DMS114 treated with DMSO at 0.1 percent for 48 hours (cell line): Measurements from ENCODE around the gene LBHD2.

ENCODE experiments used
- DNase-seq: peaks from one replicate; lab custom pipeline; 2025; ENCODE audit not compliant: unreplicated experiment; lab: John Stamatoyannopoulos, UW

The LBHD2 gene

GRCh38 chr14:103090481-103091020, 6.5 kb downstream of the LBHD2 start:
- no peak for DNase-seq

DNA sequence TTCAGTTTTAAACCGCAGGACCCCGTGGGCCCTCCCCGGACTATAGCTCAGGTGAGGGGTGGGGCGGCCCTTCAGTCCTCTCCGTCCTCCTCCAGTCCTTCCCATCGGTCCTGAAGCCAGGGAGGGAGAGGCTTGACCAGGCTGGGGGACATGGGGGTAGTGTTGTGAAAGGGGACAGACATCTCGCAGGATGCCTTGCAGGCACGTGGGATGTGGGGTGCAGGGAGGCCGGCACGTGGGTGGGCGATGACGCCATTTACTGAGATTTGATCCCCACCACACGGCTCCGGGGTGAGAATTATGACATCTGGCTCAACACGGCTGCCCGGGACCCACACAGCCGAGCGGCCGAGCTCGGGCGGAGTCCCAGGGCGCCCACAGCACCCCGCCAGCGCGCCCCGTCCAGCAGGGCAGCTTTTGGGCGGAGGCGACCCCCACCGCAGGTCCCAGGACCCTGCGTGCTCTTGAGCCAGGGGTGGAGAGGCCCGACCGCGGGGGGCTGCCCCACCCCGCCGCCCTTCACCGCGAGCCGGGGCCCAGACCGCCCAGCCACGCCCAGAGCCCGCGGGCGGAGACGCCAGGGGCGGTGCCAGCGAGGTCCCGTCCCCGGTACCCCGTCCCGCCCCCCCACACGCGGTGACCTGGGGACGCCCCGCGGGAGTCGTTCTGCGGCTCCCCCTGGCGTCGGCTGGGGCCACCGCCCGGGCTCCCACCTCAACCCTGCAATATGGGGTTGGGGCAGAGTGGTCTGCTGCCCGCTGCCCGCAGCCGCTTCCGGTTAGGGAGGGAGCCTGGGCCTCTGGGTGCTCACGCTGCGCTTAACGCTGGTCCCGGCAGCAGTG, 7.3 kb downstream of the LBHD2 start:
- no peak for DNase-seq

GRCh38 chr14:103091883-103092222, 7.8 kb downstream of the LBHD2 start:
- no peak for DNase-seq

DNA sequence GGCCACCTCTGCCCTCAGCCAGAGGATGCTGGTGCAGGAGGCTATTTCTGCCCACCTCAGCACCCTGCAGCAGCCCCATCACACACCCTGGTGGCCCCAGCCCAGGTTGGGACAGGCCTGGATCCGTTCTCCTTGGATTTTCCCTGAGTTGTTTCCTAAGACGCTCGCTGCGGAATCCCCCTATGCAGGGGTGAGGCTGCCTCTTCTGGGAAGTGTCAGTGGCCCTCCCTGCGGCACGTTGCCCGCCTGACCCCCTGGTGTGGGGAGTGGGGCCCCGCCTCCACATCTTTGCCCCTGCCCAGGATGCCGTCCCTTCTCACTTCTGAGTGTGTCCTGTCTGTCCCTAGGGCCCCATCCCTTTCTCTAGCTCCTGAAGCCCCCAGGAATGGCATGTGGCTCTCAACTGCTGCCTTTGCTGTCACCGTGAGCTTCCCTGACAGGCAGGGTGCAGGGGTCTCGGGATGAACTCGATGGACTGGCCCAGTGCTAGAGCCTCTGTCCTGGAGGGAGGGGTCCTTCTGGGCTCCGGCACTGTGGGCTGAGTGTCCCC, 9.9 kb downstream of the LBHD2 start:
- DNase-seq = no peak

DNA sequence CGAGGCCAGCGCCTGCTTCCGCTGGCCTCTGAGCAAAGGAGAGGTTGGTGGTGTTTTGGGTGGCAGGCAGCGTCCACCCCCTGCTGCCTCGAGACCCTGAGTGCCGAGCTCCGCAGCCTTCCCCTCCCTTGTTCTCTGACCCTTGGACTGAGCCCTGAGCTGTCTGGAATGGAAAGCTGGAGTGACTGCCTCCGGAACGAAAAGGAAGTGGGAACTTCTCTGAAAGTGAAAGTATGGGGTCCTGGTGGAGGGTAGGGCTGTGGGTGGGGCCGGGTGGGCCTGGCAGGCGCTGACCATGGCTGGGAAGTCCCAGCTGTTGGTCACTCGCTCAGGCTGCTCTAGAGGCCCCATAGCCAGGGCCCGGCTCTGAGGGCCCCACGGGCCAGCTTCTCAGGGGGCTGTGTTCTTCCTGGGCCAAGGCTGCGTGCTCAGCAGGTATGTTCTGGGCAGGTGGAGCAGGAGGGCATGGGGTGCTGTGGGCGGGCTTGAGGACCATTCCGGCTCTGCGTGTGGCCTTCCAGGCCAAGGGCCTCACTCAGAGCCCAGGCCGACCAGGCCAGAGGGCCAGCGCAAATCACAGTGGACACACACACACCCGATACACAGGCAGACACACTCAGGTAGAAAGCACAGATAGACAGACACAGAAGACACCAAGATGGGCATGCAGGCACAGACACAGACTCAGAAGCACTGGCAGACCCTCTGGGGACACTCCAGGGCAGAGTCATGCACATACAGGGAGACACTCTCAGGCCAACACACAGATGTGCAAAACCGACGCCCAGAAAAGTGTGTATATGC, 10.6 kb downstream of the LBHD2 start, which contains the start of gene EXOC3L4:
TSS of gene EXOC3L4 (plus strand) at position 320 of the 804 bp plus-strand sequence. CDS start 5,495 bp downstream, outside the sequence.
- DNase-seq = no peak

GRCh38 chr14:103095210-103095778, 11.3 kb downstream of the LBHD2 start:
- no peak for DNase-seq

DNA sequence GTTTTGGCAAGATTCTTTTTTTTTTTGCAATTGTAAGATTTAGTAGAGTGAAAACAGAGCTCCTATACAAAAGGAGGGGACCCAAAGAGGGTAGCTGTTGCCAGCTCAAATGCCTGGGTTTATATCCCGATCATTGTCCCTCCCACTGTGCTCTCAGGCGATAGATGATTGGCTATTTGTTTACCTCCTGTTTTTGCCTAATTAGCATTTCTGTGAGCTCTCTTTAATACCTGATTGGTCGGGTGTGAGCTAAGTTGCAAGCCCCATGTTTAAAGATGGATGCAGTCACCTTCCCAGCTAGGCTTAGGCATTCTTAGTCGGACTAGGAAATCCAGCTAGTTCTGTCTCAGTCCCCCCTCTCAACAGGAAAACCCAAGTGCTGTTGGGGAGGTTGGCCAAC, 12.4 kb downstream of the LBHD2 start:
- DNase-seq = no peak

GRCh38 chr14:103097244-103097993, 13.4 kb downstream of the LBHD2 start:
- DNase-seq = no peak

- DNase-seq = no peak
Measured at GRCh38 chr14:103097994-103098957, 14.3 kb downstream of the LBHD2 start.

- no peak for DNase-seq
Measured at GRCh38 chr14:103099081-103099732, 15.2 kb downstream of the LBHD2 start.

GRCh38 chr14:103099733-103100280, 15.8 kb downstream of the LBHD2 start:
- DNase-seq = no peak

DNA sequence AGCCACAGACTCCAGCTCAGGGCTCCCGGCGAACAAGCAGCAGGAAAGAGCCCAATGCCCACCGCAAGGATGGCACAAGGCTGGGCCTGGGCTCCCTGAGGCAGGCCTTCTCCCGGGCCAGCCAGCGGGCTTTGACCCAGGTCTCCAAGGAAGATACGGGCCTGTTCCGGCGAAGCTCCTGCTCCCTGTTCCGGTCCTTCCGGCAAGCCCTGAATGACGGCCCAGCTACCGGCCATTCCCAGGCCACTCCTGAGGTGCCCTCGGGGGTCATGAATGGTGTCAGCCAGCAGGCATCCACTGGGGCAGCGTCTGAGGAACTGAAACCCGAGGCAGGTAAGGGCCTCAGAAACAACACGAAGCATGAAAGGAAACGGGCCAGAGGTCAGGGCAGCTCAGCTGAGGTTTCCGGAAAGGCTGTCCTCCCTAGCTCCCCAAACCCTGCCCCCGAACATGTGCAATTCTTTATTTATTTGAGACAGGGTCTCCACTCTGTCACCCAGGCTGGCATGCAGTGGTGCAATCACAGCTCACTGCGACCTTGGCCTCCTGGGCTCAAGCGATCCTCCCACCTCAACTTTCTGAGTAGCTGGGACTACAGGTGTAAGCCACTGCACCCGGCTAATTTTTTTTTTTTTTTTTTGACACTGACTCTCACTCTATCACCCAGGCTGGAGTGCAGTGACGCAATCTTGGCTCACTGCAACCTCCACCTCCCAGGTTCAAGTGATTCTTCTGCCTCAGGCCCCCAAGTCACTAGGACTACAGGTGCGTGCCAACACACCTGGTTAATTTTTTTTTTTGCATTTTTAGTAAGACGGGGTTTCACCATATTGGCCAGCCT, 16.5 kb downstream of the LBHD2 start:
- no peak for DNase-seq

- no peak for DNase-seq
Measured at GRCh38 chr14:103101257-103101962, 17.4 kb downstream of the LBHD2 start.

GRCh38 chr14:103101963-103102688, 18.1 kb downstream of the LBHD2 start:
- DNase-seq = no peak

DNA sequence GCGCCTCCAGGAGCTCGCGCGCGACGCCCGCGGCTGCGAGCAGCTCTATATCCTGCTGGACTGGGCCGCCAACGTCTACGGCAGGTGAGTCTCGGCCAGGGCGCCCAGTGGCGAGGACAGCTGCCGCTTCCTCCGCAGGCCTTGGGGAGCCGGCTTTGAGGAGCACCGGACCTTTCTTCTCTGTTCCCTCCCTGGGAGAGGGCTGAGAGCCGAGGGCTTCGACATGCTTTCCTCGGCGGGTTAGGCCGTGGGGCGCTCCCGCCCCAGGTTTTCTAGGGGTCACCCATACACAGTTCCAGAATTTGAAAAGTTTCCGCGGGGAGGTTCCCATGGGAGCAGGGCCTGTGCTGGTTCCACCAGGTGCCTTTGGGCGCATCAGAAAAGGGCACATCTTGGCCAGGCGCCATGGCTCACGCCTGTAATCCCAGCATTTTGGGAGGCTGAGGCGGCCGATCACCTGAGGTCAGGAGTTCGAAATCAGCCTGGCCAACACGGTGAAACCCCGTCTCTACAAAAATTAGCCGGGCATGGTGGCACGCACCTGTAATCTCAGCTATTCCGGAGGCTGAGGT, 18.8 kb downstream of the LBHD2 start:
- no peak for DNase-seq
